ENCODE data around the gene APOL1.

The APOL1 gene

GRCh38 chr22:36212901-36213300 is 40.0 kb upstream of the APOL1 start (continued):
- TF ChIP-seq PATZ1 (CRISPR knock-in tag; IDR thresholded peaks at IDR 0.05; ENCODE audit: borderline replicate concordance), result no peak
- no peak for TF ChIP-seq TCF4 (CRISPR knock-in tag; IDR thresholded peaks at IDR 0.05; ENCODE audit: borderline replicate concordance)
- no peak for TF ChIP-seq ZNF70 (CRISPR knock-in tag; IDR thresholded peaks at IDR 0.05)

- TF ChIP-seq ZFP3 (CRISPR knock-in tag; IDR thresholded peaks at IDR 0.05) (no peak), SNAI2 (CRISPR knock-in tag; IDR thresholded peaks at IDR 0.05) (no peak), PATZ1 (CRISPR knock-in tag; IDR thresholded peaks at IDR 0.05; ENCODE audit: borderline replicate concordance) (no peak), BACH2 (CRISPR knock-in tag; IDR thresholded peaks at IDR 0.05; ENCODE audit: borderline replicate concordance) (no peak), ZFP30 (CRISPR knock-in tag; IDR thresholded peaks at IDR 0.05) (no peak), ZNF8 (CRISPR knock-in tag; IDR thresholded peaks at IDR 0.05) (no peak)
- no peak for ATAC-seq
Measured at GRCh38 chr22:36213586-36213985, 39.3 kb upstream of the APOL1 start.

- no peak for ATAC-seq
- TF ChIP-seq RARB (CRISPR knock-in tag; IDR thresholded peaks at IDR 0.05), result no peak
- no peak for TF ChIP-seq ZNF8 (CRISPR knock-in tag; IDR thresholded peaks at IDR 0.05)
- no peak for TF ChIP-seq SNAI2 (CRISPR knock-in tag; IDR thresholded peaks at IDR 0.05)
- no peak for TF ChIP-seq GLIS3 (CRISPR knock-in tag; IDR thresholded peaks at IDR 0.05)
- TF ChIP-seq TOX (CRISPR knock-in tag; IDR thresholded peaks at IDR 0.05; ENCODE audit: borderline replicate concordance), result no peak
- TF ChIP-seq CREB5 (CRISPR knock-in tag; IDR thresholded peaks at IDR 0.05; ENCODE audit: low read depth), result no peak
- TF ChIP-seq ZNF565 (CRISPR knock-in tag; conservative IDR thresholded peaks at IDR 0.05; ENCODE audit: low read depth), result no peak
- no peak for TF ChIP-seq ZFP30 (CRISPR knock-in tag; IDR thresholded peaks at IDR 0.05)
- TF ChIP-seq BACH2 (CRISPR knock-in tag; IDR thresholded peaks at IDR 0.05; ENCODE audit: borderline replicate concordance), result no peak
- no peak for TF ChIP-seq ZNF70 (CRISPR knock-in tag; IDR thresholded peaks at IDR 0.05)
- no peak for TF ChIP-seq PATZ1 (CRISPR knock-in tag; IDR thresholded peaks at IDR 0.05; ENCODE audit: borderline replicate concordance)
- TF ChIP-seq TCF4 (CRISPR knock-in tag; IDR thresholded peaks at IDR 0.05; ENCODE audit: borderline replicate concordance), result no peak
- no peak for TF ChIP-seq ISL1 (CRISPR knock-in tag; IDR thresholded peaks at IDR 0.05)
- no peak for TF ChIP-seq CSRNP3 (CRISPR knock-in tag; IDR thresholded peaks at IDR 0.05)
- no peak for TF ChIP-seq ARNTL (CRISPR knock-in tag; IDR thresholded peaks at IDR 0.05; ENCODE audit: borderline replicate concordance, low read depth)
- TF ChIP-seq ESRRG (CRISPR knock-in tag; IDR thresholded peaks at IDR 0.05), result no peak
- TF ChIP-seq TSHZ2 (CRISPR knock-in tag; IDR thresholded peaks at IDR 0.05), result no peak
- TF ChIP-seq PPARA (CRISPR knock-in tag; IDR thresholded peaks at IDR 0.05; ENCODE audit: borderline replicate concordance), result no peak
- TF ChIP-seq CSDC2 (CRISPR knock-in tag; IDR thresholded peaks at IDR 0.05), result no peak
Measured at GRCh38 chr22:36215981-36216380, 37.0 kb upstream of the APOL1 start.

Data from SK-N-SH treated with all-trans-retinoic acid at 6 μM for 48 hours (cell line).